IMR-90 (cell line): Measurements from ENCODE around the gene RSRC1.

Source experiments
- CTCF ChIP-seq: conservative IDR thresholded peaks from 2 replicates; pipeline ENCODE4 v1.5.1; 2012; ENCODE audit warnings: mild to moderate bottlenecking, low read depth, low read length, improper control_type of control experiment
- RAD21 ChIP-seq: IDR thresholded peaks from 2 replicates; pipeline ENCODE4 v1.6.1; 2012; ENCODE audit warnings: low read length, improper control_type of control experiment

GRCh38 chr3:158539414-158540014 is 429.6 kb downstream of the RSRC1 start:
- TF ChIP-seq RAD21 (peak; percentile 50), CTCF (peak; percentile 63)
